GM08714 (cell line): Measurements from ENCODE around the gene CRPPA.
"Not testable (repeated sequence)": the region's sequence is repeated elsewhere in the genome, so short reads cannot be mapped to it uniquely, and the experiment has no call there.

Experiments
- H3K4me3 ChIP-seq: fragments of 200-500 bp; sonication (Bioruptor generic); 2 replicates; pipeline ENCODE4 v1.5.1; 2014; ENCODE audit warnings: mild to moderate bottlenecking, low read length, inconsistent platforms
- ZNF274 ChIP-seq: IDR thresholded peaks from 2 replicates; pipeline ENCODE4 v1.6.1; 2012; ENCODE audit warnings: mild to moderate bottlenecking, low read depth, low read length

The CRPPA gene

GRCh38 chr7:16397501-16398145 is 23.7 kb downstream of the CRPPA start:
- TF ChIP-seq ZNF274, result no peak

GRCh38 chr7:16396766-16397500 is 24.4 kb downstream of the CRPPA start:
- H3K4me3 ChIP-seq, result no peak overlapping the region
- TF ChIP-seq ZNF274, result no peak

More at GRCh38 chr7:16397501-16398145, 23.7 kb downstream of the CRPPA start:
- no peak overlapping the region for H3K4me3 ChIP-seq

- TF ChIP-seq ZNF274, result no peak
- no peak overlapping the region for H3K4me3 ChIP-seq
These were observed 26.2 kb downstream of the CRPPA start for GRCh38 chr7:16395121-16395520.

GRCh38 chr7:16393862-16394422 is 27.4 kb downstream of the CRPPA start:
- H3K4me3 ChIP-seq, result no peak overlapping the region
- no peak for TF ChIP-seq ZNF274

- no peak overlapping the region for H3K4me3 ChIP-seq
- no peak for TF ChIP-seq ZNF274
These were observed 28.3 kb downstream of the CRPPA start for GRCh38 chr7:16392990-16393523.

- H3K4me3 ChIP-seq, result not testable (repeated sequence)
These were observed 37.6 kb downstream of the CRPPA start for GRCh38 chr7:16383786-16384185.

- H3K4me3 ChIP-seq, result not testable (repeated sequence)
These were observed 38.2 kb downstream of the CRPPA start for GRCh38 chr7:16383103-16383502.
